GM12878 (cell line): ENCODE results near the gene ARHGAP26. TPM values are rescaled to one million over a fixed set of nuclear protein-coding genes. Genes with fewer than 3 reads are reported as not detected.

ENCODE experiments used
- FOXK2 ChIP-seq: fragments of 450-650 bp; IDR thresholded peaks from 2 replicates; pipeline ENCODE4 v1.6.1; 2017; ENCODE audit warnings: mild to moderate bottlenecking, moderate library complexity
- GABPA ChIP-seq: IDR thresholded peaks from 2 replicates; pipeline ENCODE4 v1.6.1; 2014; ENCODE audit warnings: antibody characterized with exemption, low read depth, mild to moderate bottlenecking, inconsistent platforms
- HCFC1 ChIP-seq: fragments of 150-350 bp; IDR thresholded peaks from 2 replicates; pipeline ENCODE4 v1.6.1; 2014; ENCODE audit warnings: low read length
- MEF2B ChIP-seq: fragments of 450-650 bp; IDR thresholded peaks from 2 replicates; pipeline ENCODE4 v1.6.1; 2018; ENCODE audit warnings: mild to moderate bottlenecking, moderate library complexity; ENCODE audit not compliant: partially characterized antibody, poor library complexity, severe bottlenecking
- NBN ChIP-seq: fragments of 450-650 bp; IDR thresholded peaks from 2 replicates; pipeline ENCODE4 v1.6.1; 2016
- NFIC ChIP-seq: IDR thresholded peaks from 2 replicates; pipeline ENCODE4 v1.6.1; 2012; ENCODE audit warnings: low read depth, mild to moderate bottlenecking, inconsistent platforms, low read length, moderate library complexity
- NFYB ChIP-seq: IDR thresholded peaks from 2 replicates; pipeline ENCODE4 v1.6.1; 2011; ENCODE audit warnings: low read depth, mild to moderate bottlenecking, low read length, improper control_type of control experiment, moderate library complexity; ENCODE audit not compliant: insufficient read depth
- NR2C1 ChIP-seq: fragments of 450-650 bp; IDR thresholded peaks from 2 replicates; pipeline ENCODE4 v1.6.1; 2017; ENCODE audit warnings: antibody characterized with exemption, mild to moderate bottlenecking, moderate library complexity
- RFX5 ChIP-seq: IDR thresholded peaks from 2 replicates; pipeline ENCODE4 v1.6.1; 2011; ENCODE audit warnings: low read depth, low read length, improper control_type of control experiment
- SIX5 ChIP-seq: IDR thresholded peaks from 2 replicates; pipeline ENCODE4 v1.6.1; 2011; ENCODE audit warnings: mild to moderate bottlenecking, low read depth, low read length, moderate library complexity; ENCODE audit not compliant: severe bottlenecking
- SP1 ChIP-seq: IDR thresholded peaks from one replicate; pipeline ENCODE4 v1.6.1; 2011; ENCODE audit warnings: low read depth, low read length
- STAT3 ChIP-seq: IDR thresholded peaks from 2 replicates; pipeline ENCODE4 v1.6.1; 2011; ENCODE audit warnings: low read depth, low read length, improper control_type of control experiment
- YBX1 ChIP-seq: fragments of 450-650 bp; IDR thresholded peaks from 2 replicates; pipeline ENCODE4 v1.6.1; 2016; ENCODE audit warnings: antibody characterized with exemption
- ZZZ3 ChIP-seq: IDR thresholded peaks from 2 replicates; pipeline ENCODE4 v1.6.1; 2011; ENCODE audit warnings: low read depth; ENCODE audit not compliant: control insufficient read depth, insufficient read length
- polyA plus RNA-seq, 11 experiments: library from polyadenylated mRNA; depleted of rRNA in 4 of 11; unstranded in 6 of 11; stranded (reverse) in 5 of 11; fragments of >200 nt; fragmentation: Nextera tagmentation in 4 of 11; fragmentation: Illumina TruSeq in 1 of 11; extraction: Ambion mirVana in 4 of 11; extraction: Trizol in 1 of 11; gene quantifications; 1 replicate in 1 of 11; 2 replicates in 10 of 11; pipeline versions ENCODE4 v1.2.1 to v1.2.3, GENCODE V29; 2011 to 2016; ENCODE audit warnings: inconsistent platforms in 2 of 11, missing spikeins in 2 of 11, low read depth in 1 of 11
- total RNA-seq, 4 experiments: library from RNA; depleted of rRNA in 3 of 4; stranded (reverse); fragments of >200 nt in 3 of 4; fragmentation: Illumina TruSeq in 1 of 4; extraction: Trizol in 1 of 4; gene quantifications; 2 replicates each; pipeline versions ENCODE4 v1.2.1 to v1.2.3, GENCODE V29; 2013 to 2021
- TF ChIP-seq, protein P1 (sequence below): fragments of 450-650 bp; formaldehyde crosslinking; IDR thresholded peaks from 2 replicates; pipeline ENCODE4 v1.4.0; 2022; ENCODE audit warnings: mild to moderate bottlenecking, moderate library complexity
- TF ChIP-seq, protein P2 (sequence below), 3 experiments: IDR thresholded peaks in 2 of 3; conservative IDR thresholded peaks in 1 of 3; 2 replicates each; pipeline ENCODE4 v1.5.1; 2011; ENCODE audit warnings: low read depth in 3 of 3, low read length in 3 of 3, mild to moderate bottlenecking in 3 of 3, control low read depth in 2 of 3, moderate library complexity in 2 of 3, inconsistent platforms in 1 of 3, mixed read lengths in 1 of 3; ENCODE audit not compliant: control insufficient read depth in 2 of 3, insufficient read depth in 1 of 3; ENCODE audit errors: extremely low read depth in 1 of 3
- TF ChIP-seq, protein P3 (sequence below): fragments of 150-350 bp; IDR thresholded peaks from 2 replicates; pipeline ENCODE4 v1.6.1; 2016; ENCODE audit warnings: low read depth, low read length
- TF ChIP-seq, protein P4 (sequence below): fragments of 450-650 bp; IDR thresholded peaks from 2 replicates; pipeline ENCODE4 v1.6.1; 2017; ENCODE audit warnings: mild to moderate bottlenecking, moderate library complexity

The ARHGAP26 gene
- total and polyA plus RNA-seq, 10 of the 15 experiments (the other 5 are each of a cell fraction or from before 2014, with no cell fraction given) = 9.4 to 41.5 (median 19.3) TPM

DNA sequence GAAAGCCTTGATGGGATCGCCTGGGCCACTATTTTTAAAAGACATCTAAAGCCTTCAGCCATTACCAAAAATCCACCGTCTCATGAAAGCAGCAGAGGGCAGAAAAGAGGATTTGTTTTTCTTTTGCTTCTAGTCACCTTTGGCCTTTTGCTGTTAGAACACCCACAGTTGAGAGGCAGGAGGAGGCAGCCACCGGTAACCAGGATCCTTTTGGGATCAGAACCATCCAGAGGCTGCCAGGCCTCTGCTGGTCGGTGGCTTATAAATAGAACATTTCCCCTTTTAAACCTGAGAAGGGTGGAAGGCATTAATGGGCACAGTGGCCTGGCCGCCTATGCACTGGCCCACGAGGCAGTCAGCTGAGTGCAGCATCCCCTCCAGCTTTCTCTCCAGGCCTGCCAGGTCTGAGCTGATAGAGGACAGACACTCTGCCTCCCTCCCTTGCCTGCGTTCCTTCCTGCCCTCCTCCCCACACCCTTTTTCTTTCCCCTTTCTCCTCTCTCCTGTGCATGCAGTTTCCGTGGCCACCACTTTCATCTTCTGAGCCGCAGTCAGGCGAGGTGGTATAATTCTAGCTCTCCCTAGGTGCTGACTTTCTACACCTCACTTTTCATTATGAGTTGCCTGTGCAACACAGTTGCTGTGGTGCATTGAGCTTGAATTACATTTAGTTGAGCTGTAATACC is 253.4 kb downstream of the ARHGAP26 start (continued):
- TF ChIP-seq ZZZ3 = no peak
- TF ChIP-seq, protein P1, sequence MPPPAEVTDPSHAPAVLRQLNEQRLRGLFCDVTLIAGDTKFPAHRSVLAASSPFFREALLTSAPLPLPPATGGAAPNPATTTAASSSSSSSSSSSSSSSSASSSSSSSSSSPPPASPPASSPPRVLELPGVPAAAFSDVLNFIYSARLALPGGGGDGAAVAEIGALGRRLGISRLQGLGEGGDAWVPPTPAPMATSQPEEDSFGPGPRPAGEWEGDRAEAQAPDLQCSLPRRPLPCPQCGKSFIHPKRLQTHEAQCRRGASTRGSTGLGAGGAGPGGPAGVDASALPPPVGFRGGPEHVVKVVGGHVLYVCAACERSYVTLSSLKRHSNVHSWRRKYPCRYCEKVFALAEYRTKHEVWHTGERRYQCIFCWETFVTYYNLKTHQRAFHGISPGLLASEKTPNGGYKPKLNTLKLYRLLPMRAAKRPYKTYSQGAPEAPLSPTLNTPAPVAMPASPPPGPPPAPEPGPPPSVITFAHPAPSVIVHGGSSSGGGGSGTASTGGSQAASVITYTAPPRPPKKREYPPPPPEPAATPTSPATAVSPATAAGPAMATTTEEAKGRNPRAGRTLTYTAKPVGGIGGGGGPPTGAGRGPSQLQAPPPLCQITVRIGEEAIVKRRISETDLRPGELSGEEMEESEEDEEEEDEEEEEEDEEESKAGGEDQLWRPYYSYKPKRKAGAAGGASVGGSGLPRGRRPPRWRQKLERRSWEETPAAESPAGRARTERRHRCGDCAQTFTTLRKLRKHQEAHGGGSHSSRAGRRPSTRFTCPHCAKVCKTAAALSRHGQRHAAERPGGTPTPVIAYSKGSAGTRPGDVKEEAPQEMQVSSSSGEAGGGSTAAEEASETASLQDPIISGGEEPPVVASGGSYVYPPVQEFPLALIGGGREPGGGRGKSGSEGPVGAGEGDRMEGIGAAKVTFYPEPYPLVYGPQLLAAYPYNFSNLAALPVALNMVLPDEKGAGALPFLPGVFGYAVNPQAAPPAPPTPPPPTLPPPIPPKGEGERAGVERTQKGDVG (CRISPR knock-in tag) = no peak
- TF ChIP-seq SP1 = no peak
- peak; percentile 46 for TF ChIP-seq NR2C1
- no peak for TF ChIP-seq SIX5
- TF ChIP-seq NFIC = peak; percentile 84
- no peak for TF ChIP-seq HCFC1
- peak; percentile 94 for TF ChIP-seq NBN
- TF ChIP-seq, protein P2, sequence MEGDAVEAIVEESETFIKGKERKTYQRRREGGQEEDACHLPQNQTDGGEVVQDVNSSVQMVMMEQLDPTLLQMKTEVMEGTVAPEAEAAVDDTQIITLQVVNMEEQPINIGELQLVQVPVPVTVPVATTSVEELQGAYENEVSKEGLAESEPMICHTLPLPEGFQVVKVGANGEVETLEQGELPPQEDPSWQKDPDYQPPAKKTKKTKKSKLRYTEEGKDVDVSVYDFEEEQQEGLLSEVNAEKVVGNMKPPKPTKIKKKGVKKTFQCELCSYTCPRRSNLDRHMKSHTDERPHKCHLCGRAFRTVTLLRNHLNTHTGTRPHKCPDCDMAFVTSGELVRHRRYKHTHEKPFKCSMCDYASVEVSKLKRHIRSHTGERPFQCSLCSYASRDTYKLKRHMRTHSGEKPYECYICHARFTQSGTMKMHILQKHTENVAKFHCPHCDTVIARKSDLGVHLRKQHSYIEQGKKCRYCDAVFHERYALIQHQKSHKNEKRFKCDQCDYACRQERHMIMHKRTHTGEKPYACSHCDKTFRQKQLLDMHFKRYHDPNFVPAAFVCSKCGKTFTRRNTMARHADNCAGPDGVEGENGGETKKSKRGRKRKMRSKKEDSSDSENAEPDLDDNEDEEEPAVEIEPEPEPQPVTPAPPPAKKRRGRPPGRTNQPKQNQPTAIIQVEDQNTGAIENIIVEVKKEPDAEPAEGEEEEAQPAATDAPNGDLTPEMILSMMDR (IDR thresholded peaks at IDR 0.05 in 2 of 3, conservative IDR thresholded peaks at IDR 0.05 in 1 of 3; ENCODE audit: control insufficient read depth in 2 of 3, extremely low read depth in 1 of 3, insufficient read depth in 1 of 3, low read depth in 3 of 3, low read length in 3 of 3) = no peak; a peak in 1 of 6 replicates
- peak; percentile 76 for TF ChIP-seq MEF2B
- TF ChIP-seq NFYB = no peak
- TF ChIP-seq, protein P3, sequence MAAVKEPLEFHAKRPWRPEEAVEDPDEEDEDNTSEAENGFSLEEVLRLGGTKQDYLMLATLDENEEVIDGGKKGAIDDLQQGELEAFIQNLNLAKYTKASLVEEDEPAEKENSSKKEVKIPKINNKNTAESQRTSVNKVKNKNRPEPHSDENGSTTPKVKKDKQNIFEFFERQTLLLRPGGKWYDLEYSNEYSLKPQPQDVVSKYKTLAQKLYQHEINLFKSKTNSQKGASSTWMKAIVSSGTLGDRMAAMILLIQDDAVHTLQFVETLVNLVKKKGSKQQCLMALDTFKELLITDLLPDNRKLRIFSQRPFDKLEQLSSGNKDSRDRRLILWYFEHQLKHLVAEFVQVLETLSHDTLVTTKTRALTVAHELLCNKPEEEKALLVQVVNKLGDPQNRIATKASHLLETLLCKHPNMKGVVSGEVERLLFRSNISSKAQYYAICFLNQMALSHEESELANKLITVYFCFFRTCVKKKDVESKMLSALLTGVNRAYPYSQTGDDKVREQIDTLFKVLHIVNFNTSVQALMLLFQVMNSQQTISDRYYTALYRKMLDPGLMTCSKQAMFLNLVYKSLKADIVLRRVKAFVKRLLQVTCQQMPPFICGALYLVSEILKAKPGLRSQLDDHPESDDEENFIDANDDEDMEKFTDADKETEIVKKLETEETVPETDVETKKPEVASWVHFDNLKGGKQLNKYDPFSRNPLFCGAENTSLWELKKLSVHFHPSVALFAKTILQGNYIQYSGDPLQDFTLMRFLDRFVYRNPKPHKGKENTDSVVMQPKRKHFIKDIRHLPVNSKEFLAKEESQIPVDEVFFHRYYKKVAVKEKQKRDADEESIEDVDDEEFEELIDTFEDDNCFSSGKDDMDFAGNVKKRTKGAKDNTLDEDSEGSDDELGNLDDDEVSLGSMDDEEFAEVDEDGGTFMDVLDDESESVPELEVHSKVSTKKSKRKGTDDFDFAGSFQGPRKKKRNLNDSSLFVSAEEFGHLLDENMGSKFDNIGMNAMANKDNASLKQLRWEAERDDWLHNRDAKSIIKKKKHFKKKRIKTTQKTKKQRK = no peak
- TF ChIP-seq, protein P4, sequence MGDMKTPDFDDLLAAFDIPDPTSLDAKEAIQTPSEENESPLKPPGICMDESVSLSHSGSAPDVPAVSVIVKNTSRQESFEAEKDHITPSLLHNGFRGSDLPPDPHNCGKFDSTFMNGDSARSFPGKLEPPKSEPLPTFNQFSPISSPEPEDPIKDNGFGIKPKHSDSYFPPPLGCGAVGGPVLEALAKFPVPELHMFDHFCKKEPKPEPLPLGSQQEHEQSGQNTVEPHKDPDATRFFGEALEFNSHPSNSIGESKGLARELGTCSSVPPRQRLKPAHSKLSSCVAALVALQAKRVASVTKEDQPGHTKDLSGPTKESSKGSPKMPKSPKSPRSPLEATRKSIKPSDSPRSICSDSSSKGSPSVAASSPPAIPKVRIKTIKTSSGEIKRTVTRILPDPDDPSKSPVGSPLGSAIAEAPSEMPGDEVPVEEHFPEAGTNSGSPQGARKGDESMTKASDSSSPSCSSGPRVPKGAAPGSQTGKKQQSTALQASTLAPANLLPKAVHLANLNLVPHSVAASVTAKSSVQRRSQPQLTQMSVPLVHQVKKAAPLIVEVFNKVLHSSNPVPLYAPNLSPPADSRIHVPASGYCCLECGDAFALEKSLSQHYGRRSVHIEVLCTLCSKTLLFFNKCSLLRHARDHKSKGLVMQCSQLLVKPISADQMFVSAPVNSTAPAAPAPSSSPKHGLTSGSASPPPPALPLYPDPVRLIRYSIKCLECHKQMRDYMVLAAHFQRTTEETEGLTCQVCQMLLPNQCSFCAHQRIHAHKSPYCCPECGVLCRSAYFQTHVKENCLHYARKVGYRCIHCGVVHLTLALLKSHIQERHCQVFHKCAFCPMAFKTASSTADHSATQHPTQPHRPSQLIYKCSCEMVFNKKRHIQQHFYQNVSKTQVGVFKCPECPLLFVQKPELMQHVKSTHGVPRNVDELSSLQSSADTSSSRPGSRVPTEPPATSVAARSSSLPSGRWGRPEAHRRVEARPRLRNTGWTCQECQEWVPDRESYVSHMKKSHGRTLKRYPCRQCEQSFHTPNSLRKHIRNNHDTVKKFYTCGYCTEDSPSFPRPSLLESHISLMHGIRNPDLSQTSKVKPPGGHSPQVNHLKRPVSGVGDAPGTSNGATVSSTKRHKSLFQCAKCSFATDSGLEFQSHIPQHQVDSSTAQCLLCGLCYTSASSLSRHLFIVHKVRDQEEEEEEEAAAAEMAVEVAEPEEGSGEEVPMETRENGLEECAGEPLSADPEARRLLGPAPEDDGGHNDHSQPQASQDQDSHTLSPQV = no peak
- no peak for TF ChIP-seq RFX5
- TF ChIP-seq GABPA = no peak
- TF ChIP-seq FOXK2 = no peak
- TF ChIP-seq STAT3 = no peak
- no peak for TF ChIP-seq YBX1
